IPS-NIHi11 (cell line): Measurements from ENCODE around the gene SHKBP1.
"Not testable (repeated sequence)": the region's sequence is repeated elsewhere in the genome, so short reads cannot be mapped to it uniquely, and the experiment has no call there.

ENCODE experiments used
- DNase-seq: peaks from one replicate; pipeline ENCODE4 v3.0.0; 2012; ENCODE audit warnings: mixed read lengths, low spot score

SHKBP1 gene

GRCh38 chr19:40614622-40615411 is 38.1 kb downstream of the SHKBP1 start:
- DNase-seq, result peak; percentile 82

- no peak for DNase-seq
Observed at GRCh38 chr19:40616178-40616577, 39.5 kb downstream of the SHKBP1 start.

- DNase-seq, result no peak
Observed at GRCh38 chr19:40616941-40617340, 40.3 kb downstream of the SHKBP1 start.

DNA sequence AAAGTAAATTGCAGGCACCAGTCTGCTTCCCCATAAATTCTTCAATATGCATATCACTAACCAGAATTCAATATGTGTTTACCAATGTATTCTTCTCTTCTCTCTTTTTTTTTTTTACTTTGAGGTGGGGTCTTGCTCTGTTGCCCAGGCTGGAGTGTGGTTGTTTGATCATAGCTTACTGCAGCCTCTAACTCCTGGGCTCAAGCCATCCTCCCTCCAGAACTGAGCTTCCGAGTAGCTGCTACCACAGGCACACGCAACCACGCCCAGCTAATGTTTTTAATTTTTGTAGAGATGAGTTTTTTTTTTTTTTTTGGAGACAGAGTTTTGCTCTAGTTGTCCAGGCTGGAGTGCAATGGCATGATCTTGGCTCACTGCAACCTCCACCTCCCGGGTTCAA is 41.3 kb downstream of the SHKBP1 start:
- DNase-seq, result no peak

DNA sequence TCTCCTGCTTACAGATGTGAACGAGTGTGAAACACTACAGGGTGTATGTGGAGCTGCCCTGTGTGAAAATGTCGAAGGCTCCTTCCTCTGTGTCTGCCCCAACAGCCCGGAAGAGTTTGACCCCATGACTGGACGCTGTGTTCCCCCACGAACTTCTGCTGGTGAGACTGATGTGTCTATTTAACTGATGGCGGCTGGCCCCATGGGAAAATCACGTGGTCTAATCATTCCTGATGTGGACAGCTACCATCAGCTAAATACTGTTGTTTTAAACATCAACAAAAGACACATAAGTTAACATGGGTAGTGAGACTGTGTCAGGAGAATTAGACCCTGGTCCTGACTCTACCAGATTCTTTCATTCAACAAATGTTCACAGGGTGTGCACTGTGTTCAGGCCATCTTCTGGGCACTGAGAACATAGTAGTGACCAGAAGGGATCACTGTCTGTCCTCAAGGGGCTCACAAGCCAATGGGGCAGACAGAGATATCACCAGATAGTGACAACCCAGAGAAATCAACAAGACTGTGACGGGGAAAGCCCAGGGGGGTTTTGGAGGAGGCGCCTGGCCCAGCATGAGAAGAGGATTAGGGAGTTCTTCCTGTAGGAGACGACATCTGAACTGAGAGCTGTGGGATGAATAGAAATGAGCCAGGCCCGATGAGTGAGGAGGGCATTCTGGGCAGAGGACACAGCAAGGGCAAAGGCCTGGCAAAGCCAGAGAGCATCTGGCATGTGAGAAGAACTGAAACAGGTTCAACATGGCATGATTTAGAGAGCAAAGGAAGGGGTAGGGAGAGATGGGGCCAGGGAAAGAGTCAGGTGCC is 42.9 kb downstream of the SHKBP1 start:
- DNase-seq, result no peak

- DNase-seq, result no peak
Observed at GRCh38 chr19:40620161-40620485, 43.5 kb downstream of the SHKBP1 start.

- DNase-seq, result no peak
Observed at GRCh38 chr19:40621283-40621682, 44.6 kb downstream of the SHKBP1 start.

- no peak for DNase-seq
Observed at GRCh38 chr19:40621966-40622772, 45.5 kb downstream of the SHKBP1 start.

DNA sequence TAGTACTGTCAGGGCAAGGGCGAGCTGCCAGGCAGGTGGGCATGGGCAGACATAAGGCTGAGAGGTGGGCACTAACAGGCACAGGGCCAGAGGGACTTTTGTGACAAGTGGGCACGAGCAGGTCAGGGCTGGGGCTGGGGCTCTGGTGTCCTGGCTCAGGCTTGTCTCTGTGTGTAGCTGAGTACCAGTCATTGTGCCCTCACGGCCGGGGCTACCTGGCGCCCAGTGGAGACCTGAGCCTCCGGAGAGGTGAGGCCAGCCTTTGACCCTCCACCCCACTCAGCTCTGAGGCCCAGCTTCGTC is 46.1 kb downstream of the SHKBP1 start:
- no peak for DNase-seq

DNA sequence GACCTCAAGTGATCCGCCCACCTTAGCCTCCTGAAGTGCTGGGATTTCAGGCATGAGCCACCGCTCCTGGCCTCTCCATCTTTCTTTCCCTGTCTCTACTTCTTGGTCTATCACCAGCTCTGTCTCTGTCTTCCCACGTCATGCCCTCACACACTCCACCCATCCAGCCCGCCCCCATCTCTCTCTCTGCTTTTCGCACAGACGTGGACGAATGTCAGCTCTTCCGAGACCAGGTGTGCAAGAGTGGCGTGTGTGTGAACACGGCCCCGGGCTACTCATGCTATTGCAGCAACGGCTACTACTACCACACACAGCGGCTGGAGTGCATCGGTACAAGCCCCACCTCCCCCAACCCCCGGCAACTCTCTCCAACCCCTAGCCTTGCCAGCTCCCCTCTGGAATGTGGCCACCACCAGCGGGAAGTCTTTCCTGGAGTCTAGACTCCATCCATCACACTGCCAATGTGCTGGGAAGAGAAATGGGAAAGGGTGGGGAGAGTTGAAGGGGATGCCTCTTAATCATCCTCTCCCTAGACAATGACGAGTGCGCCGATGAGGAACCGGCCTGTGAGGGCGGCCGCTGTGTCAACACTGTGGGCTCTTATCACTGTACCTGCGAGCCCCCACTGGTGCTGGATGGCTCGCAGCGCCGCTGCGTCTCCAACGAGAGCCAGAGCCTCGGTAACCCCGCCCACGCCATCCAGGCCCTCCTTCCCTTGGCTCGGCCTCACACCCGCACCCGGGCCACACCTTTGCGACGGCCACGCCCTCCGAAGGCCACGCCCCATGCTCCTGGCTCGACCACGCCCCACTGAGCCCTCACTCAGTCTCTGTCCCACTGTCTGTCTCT is 47.0 kb downstream of the SHKBP1 start:
- DNase-seq, result peak; percentile 99

- not testable (repeated sequence) for DNase-seq
Observed at GRCh38 chr19:40624369-40625153, 47.9 kb downstream of the SHKBP1 start.

GRCh38 chr19:40625406-40626120 is 48.9 kb downstream of the SHKBP1 start:
- DNase-seq, result no peak

DNA sequence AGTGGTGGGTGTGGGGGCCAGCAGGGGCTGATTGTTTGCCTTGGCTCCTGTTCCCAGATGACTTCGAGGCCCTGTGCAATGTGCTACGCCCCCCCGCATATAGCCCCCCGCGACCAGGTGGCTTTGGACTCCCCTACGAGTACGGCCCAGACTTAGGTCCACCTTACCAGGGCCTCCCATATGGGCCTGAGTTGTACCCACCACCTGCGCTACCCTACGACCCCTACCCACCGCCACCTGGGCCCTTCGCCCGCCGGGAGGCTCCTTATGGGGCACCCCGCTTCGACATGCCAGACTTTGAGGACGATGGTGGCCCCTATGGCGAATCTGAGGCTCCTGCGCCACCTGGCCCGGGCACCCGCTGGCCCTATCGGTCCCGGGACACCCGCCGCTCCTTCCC is 50.2 kb downstream of the SHKBP1 start:
- DNase-seq, result no peak

- DNase-seq, result no peak
Observed at GRCh38 chr19:40627486-40628279, 51.0 kb downstream of the SHKBP1 start.

- no peak for DNase-seq
Observed at GRCh38 chr19:40629346-40629745, 52.7 kb downstream of the SHKBP1 start.

GRCh38 chr19:40630571-40631160 is 54.0 kb downstream of the SHKBP1 start:
- DNase-seq, result no peak

DNA sequence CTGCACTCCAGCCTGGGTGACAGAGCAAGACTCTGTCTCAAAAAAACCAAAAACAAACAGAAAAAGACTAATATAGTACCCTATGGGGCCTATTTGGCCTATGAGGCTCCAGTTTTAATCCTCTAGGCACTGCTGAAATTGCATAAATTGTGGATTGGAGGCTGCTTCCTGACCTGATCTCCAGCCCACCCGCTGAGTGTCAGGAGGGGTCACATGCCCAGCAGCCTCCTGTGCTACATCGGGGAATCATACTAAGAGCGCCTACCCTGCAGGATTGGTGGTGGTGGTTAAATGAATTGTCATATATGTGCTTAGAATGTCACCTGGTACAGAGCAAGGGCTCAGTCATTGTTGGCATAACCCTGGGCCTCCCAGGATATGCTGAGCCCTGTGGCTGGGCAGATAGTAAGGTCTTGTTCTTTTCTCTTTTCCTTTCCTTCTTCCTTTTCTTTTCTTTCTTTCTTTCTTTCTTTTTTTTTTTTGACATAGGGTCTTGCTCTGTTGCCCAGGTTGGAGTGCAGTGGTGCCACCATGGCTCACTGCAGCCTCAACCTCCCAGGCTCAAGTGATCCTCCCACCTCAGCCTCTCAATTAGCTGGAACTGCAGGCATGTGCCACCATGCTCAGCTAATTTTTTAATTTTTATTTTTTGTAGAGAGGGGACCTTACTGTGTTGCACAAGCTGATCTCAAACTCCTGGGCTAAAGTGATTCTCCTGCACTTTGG is 55.8 kb downstream of the SHKBP1 start:
- no peak for DNase-seq

GRCh38 chr19:40633207-40633606 is 56.5 kb downstream of the SHKBP1 start:
- no peak for DNase-seq
